K562 (cell line): ENCODE results near the gene SPATA2. TPM values are rescaled to one million over a fixed set of nuclear protein-coding genes. Genes with fewer than 3 reads are reported as not detected.

Experiments used
- ATAC-seq: fragments of 200-7000 bp; cut with Tn5 transposase; 3 replicates; pipeline ENCODE4 v1.9.1; 2020; ENCODE audit warnings: moderate library complexity
- BruUV-seq: library from RNA; stranded (reverse); fragments of 400-500 nt; replicated peaks from 2 replicates; lab custom pipeline; 2021; lab: Mats Ljungman, UMichigan
- CTCF ChIA-PET: fragments of 300-600 bp; formaldehyde crosslinking; extraction: SDS; loops from one replicate; lab custom pipeline; 2021; ENCODE audit warnings: low intra/inter-chr PET ratio; lab: Yijun Ruan, JAX
- POLR2A ChIA-PET: fragments of 300-600, 350-650 bp; sonication (Branson Sonifier 250); formaldehyde crosslinking; extraction: SDS; loops from one replicate; lab custom pipeline; 2021; ENCODE audit warnings: antibody characterized with exemption, inconsistent platforms; lab: Yijun Ruan, JAX
- DNase-seq, 4 experiments: peaks; one replicate each; pipeline versions ENCODE4 v3.0.0 to v3.0.0-alpha.2; 2011 to 2018; ENCODE audit warnings: low spot score in 3 of 4, mixed read lengths in 3 of 4; ENCODE audit errors: extremely low read depth in 1 of 4
- FAIRE-seq: peaks from 2 replicates; lab custom pipeline; 2011; peaks lifted over from hg19 to GRCh38; lab: Jason Lieb, UNC
- H2AFZ ChIP-seq: 2 replicates; pipeline ENCODE4 v1.6.0; 2011; ENCODE audit warnings: low read depth, low read length, control low read depth, inconsistent platforms
- H3K27ac ChIP-seq: fragments of 200-600 bp; 3 replicates; pipeline ENCODE4 v1.8.0; 2011; ENCODE audit warnings: low read depth, mild to moderate bottlenecking, control low read depth, inconsistent platforms, low read length, moderate library complexity, mixed read lengths; ENCODE audit errors: extremely low read depth
- H3K27me3 ChIP-seq, 2 experiments: fragments of 300-600 bp in 1 of 2; 2 replicates in 1 of 2; 3 replicates in 1 of 2; pipeline versions ENCODE4 v1.6.0 to v1.8.0; 2011; ENCODE audit warnings: inconsistent platforms in 2 of 2, low read length in 2 of 2, mild to moderate bottlenecking in 1 of 2, mixed read lengths in 1 of 2, moderate library complexity in 1 of 2; ENCODE audit not compliant: control insufficient read depth in 2 of 2, insufficient read depth in 2 of 2
- H3K36me3 ChIP-seq: fragments of 300-600 bp; 3 replicates; pipeline ENCODE4 v1.8.0; 2011; ENCODE audit warnings: mild to moderate bottlenecking, low read length, inconsistent platforms; ENCODE audit not compliant: control insufficient read depth, insufficient read depth
- H3K4me1 ChIP-seq, 2 experiments: fragments of 200-600 bp in 1 of 2; replicated peaks in 1 of 2; 2 replicates in 1 of 2; 3 replicates in 1 of 2; pipeline versions ENCODE4 v1.5.1 to v1.8.0; 2011; ENCODE audit warnings: inconsistent platforms in 2 of 2, low read length in 2 of 2, mild to moderate bottlenecking in 1 of 2, mixed read lengths in 1 of 2, moderate library complexity in 1 of 2; ENCODE audit not compliant: control insufficient read depth in 2 of 2, insufficient read depth in 2 of 2
- H3K4me2 ChIP-seq: 2 replicates; pipeline ENCODE4 v1.6.1; 2011; ENCODE audit warnings: low read length, control low read depth, inconsistent platforms, mixed read lengths; ENCODE audit not compliant: insufficient read depth
- H3K4me3 ChIP-seq: fragments of 200-600 bp; sonication (generic), shearing (Covaris generic); 2 replicates; pipeline ENCODE4 v1.5.1; 2016; ENCODE audit warnings: control low read depth, inconsistent platforms
- H3K79me2 ChIP-seq: fragments of 200-600 bp; 3 replicates; pipeline ENCODE4 v1.8.0; 2011; ENCODE audit warnings: low read length, inconsistent platforms; ENCODE audit not compliant: control insufficient read depth, insufficient read depth
- H3K9ac ChIP-seq, 2 experiments: 2 replicates each; pipeline versions ENCODE4 v1.6.0 to v1.6.1; 2011; ENCODE audit warnings: low read depth in 2 of 2, low read length in 2 of 2, control low read depth in 1 of 2, inconsistent platforms in 1 of 2, mild to moderate bottlenecking in 1 of 2, mixed read lengths in 1 of 2; ENCODE audit not compliant: insufficient read depth in 1 of 2
- H3K9me1 ChIP-seq: one replicate; pipeline ENCODE4 v1.6.0; 2011; ENCODE audit warnings: inconsistent platforms, mild to moderate bottlenecking, low read length, moderate library complexity; ENCODE audit not compliant: control insufficient read depth, insufficient read depth
- H3K9me3 ChIP-seq: replicated peaks from 2 replicates; pipeline ENCODE4 v1.5.1; 2011; ENCODE audit warnings: low read depth, low read length, inconsistent platforms; ENCODE audit not compliant: control insufficient read depth, insufficient read depth
- H4K20me1 ChIP-seq: replicated peaks from 2 replicates; pipeline ENCODE4 v1.6.1; 2011; ENCODE audit warnings: low read length, inconsistent platforms, mixed read lengths; ENCODE audit not compliant: control insufficient read depth, insufficient read depth
- POLR2G ChIP-seq: fragments of 200-400 bp; formaldehyde crosslinking; IDR thresholded peaks from 2 replicates; pipeline ENCODE4 v1.6.1; 2017; ENCODE audit warnings: low read depth, mild to moderate bottlenecking, antibody characterized with exemption, low read length, moderate library complexity
- RBFOX2 ChIP-seq: fragments of 200-400 bp; formaldehyde crosslinking; IDR thresholded peaks from 2 replicates; pipeline ENCODE4 v1.6.1; 2017; ENCODE audit warnings: low read depth, mild to moderate bottlenecking, low read length, moderate library complexity
- whole genome bisulfite sequencing: fragments of 100-300 bp; shearing (Covaris generic); methylation state at CpG from one replicate; pipeline ENCODE4 v1.1.6; 2016; ENCODE audit warnings: low coverage, mixed read lengths; ENCODE audit not compliant: insufficient coverage; ENCODE audit errors: missing lambda C conversion rate; 5-methylcytosine and 5-hydroxymethylcytosine counted together
- in situ Hi-C: fragments of 300-500 bp; cut with MboI; formaldehyde crosslinking; loops from 4 replicates; pipeline ENCODE4 v1.15.0; 2018; ENCODE audit warnings: inconsistent platforms, mixed read lengths
- intact Hi-C: fragments of 100-400 bp; cut with micrococcal nuclease; formaldehyde crosslinking; loops from 2 replicates; pipeline ENCODE4 v1.14.2; 2022
- polyA plus RNA-seq, 8 experiments: library from polyadenylated mRNA; depleted of rRNA in 4 of 8; stranded (reverse) in 5 of 8; unstranded in 3 of 8; fragments of >200 nt; fragmentation: Nextera tagmentation in 2 of 8; fragmentation: Illumina TruSeq in 1 of 8; extraction: Ambion mirVana in 2 of 8; extraction: Trizol in 1 of 8; gene quantifications; 2 replicates each; pipeline versions ENCODE4 v1.2.1 to v1.2.3, GENCODE V29; 2011 to 2014; ENCODE audit warnings: inconsistent platforms in 1 of 8, missing spikeins in 1 of 8
- total RNA-seq, 7 experiments: library from RNA; depleted of rRNA in 6 of 7; stranded (reverse); fragments of >200 nt in 6 of 7; fragmentation: Illumina TruSeq in 2 of 7; extraction: Trizol in 2 of 7; gene quantifications; 2 replicates each; pipeline versions ENCODE4 v1.2.1 to v1.2.3, GENCODE V29; 2011 to 2021; ENCODE audit warnings: low replicate concordance in 1 of 7
- TF ChIP-seq, protein P1 (sequence below): sonication (generic); formaldehyde crosslinking; IDR thresholded peaks from 2 replicates; pipeline ENCODE4 v1.8.1; 2023; ENCODE audit warnings: mild to moderate bottlenecking, missing genetic modification reagents
- TF ChIP-seq, protein P2 (sequence below): fragments of 250-450 bp; sonication (Bioruptor Pico); IDR thresholded peaks from 2 replicates; pipeline ENCODE4 v1.8.0; 2021; ENCODE audit warnings: borderline replicate concordance, mild to moderate bottlenecking, moderate library complexity; ENCODE audit not compliant: poor library complexity, severe bottlenecking

The SPATA2 gene
- total and polyA plus RNA-seq, 9 of the 15 experiments (the other 6 are each of a cell fraction or from before 2014, with no cell fraction given) = 0.46 to 8.2 (median 2.7) TPM

DNA sequence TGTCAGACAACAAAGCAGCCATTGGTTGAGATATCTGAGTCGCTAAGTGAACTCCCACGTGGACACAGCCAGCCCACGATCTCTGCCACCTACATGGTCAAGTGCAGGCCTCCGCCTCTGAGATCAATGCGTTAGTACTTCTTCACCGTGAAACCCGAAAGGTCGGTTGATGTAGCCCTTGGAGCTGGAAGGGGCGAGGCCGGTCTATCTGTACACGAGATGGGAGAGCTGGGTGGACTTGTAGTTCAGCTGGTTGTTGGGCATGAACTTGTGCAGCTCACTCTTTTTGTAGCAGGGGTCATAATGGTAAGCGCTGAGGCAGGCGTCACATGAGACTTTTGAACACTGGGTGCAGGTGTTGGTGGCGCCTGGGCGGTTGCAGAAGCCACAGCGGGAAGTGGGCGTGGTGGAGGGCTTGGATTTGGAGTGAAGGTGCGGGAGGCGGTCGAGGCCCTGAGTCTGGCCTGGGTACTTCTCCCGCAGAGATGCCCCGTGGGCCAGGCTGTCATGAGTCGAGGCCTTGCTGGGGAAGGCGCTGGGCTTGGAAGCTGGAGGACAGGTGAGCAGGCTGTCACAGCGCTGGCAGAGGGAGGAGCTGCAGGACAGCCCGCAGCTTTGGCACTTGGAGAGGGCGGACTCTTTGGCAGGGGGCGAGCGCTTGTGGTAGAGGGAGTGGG is 9.8 kb downstream of the SPATA2 start:
- Histone ChIP-seq H3K4me3 (no peak overlapping the region), H2AFZ (no peak overlapping the region), H3K36me3 (peaks cover 62% of the 10 kb centered on the region), H3K9me3 (no peaks in the 10 kb centered on the region), H3K27me3 (no peaks in the 10 kb centered on the region), H3K4me1 (peaks cover 0 to 16% of the 10 kb centered on the region in 2 experiments; a peak in 2 of 5 replicates), H3K9ac (peak overlapping the region in 1 of 2 experiments; percentile 4; a peak in 1 of 4 replicates), H3K4me2 (no peak overlapping the region), H4K20me1 (no peaks in the 10 kb centered on the region), H3K79me2 (peaks cover 14% of the 10 kb centered on the region), H3K9me1 (no peaks in the 10 kb centered on the region), H3K27ac (no peak overlapping the region)
- intact Hi-C loops = no loop called here
- CTCF ChIA-PET = no interaction called here
- 86% methylated on average over 25 of the region's 29 CpGs for WGBS
- TF ChIP-seq POLR2G (peak; percentile 15; the same call in 1 of the 2 replicates), RBFOX2 (0 out of 2 replicates have a peak, but pooled peaks have one; percentile 26)
- TF ChIP-seq, protein P1, sequence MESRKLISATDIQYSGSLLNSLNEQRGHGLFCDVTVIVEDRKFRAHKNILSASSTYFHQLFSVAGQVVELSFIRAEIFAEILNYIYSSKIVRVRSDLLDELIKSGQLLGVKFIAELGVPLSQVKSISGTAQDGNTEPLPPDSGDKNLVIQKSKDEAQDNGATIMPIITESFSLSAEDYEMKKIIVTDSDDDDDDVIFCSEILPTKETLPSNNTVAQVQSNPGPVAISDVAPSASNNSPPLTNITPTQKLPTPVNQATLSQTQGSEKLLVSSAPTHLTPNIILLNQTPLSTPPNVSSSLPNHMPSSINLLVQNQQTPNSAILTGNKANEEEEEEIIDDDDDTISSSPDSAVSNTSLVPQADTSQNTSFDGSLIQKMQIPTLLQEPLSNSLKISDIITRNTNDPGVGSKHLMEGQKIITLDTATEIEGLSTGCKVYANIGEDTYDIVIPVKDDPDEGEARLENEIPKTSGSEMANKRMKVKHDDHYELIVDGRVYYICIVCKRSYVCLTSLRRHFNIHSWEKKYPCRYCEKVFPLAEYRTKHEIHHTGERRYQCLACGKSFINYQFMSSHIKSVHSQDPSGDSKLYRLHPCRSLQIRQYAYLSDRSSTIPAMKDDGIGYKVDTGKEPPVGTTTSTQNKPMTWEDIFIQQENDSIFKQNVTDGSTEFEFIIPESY (CRISPR knock-in tag) = peak; percentile 70; the same call in 1 of the 2 replicates
- TF ChIP-seq, protein P2, sequence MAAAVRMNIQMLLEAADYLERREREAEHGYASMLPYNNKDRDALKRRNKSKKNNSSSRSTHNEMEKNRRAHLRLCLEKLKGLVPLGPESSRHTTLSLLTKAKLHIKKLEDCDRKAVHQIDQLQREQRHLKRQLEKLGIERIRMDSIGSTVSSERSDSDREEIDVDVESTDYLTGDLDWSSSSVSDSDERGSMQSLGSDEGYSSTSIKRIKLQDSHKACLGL = no peak
- peak in 1 of 4 experiments; percentile 14 for DNase-seq
- POLR2A ChIA-PET = interaction anchor here (1.1 to 1.3 kb wide), 2 partner anchors 9 to 11 kb away, joined by 3 to 4 read pairs; no protein-coding TSS in a partner anchor
- in situ Hi-C loops = no loop called here
- FAIRE-seq = no peak
- BruUV-seq = no TSS peak
- no peak for ATAC-seq
